H9 (cell line): Measurements from ENCODE around the gene MTA2. TPM values are rescaled to one million over a fixed set of nuclear protein-coding genes. Genes with fewer than 3 reads are reported as not detected.

Experiments
- DNase-seq: peaks from one replicate; pipeline ENCODE4 v3.0.0-alpha.2; 2017
- H2AFZ ChIP-seq: one replicate; pipeline ENCODE4 v1.6.1; 2013; ENCODE audit warnings: mild to moderate bottlenecking, low read length, control low read depth, moderate library complexity
- H2AK5ac ChIP-seq: 2 replicates; pipeline ENCODE4 v1.6.1; 2013; ENCODE audit warnings: low read length, control low read depth, mixed read lengths; ENCODE audit not compliant: insufficient read length
- H2BK120ac ChIP-seq: one replicate; pipeline ENCODE4 v1.6.1; 2013; ENCODE audit warnings: low read depth, mild to moderate bottlenecking, low read length, control low read depth, inconsistent platforms; ENCODE audit not compliant: poor library complexity, severe bottlenecking
- H2BK12ac ChIP-seq: 2 replicates; pipeline ENCODE4 v1.6.1; 2013; ENCODE audit warnings: low read length, control low read depth, mixed read lengths, low read depth; ENCODE audit not compliant: insufficient read length
- H2BK15ac ChIP-seq: 2 replicates; pipeline ENCODE4 v1.6.1; 2013; ENCODE audit warnings: low read depth, low read length, control low read depth
- H2BK20ac ChIP-seq: one replicate; pipeline ENCODE4 v1.6.1; 2013; ENCODE audit warnings: low read depth, mild to moderate bottlenecking, low read length, control low read depth, inconsistent platforms; ENCODE audit not compliant: poor library complexity, severe bottlenecking
- H2BK5ac ChIP-seq: 2 replicates; pipeline ENCODE4 v1.6.1; 2013; ENCODE audit warnings: low read length, control low read depth, mixed read lengths; ENCODE audit not compliant: insufficient read length
- H3K14ac ChIP-seq: 2 replicates; pipeline ENCODE4 v1.6.1; 2013; ENCODE audit warnings: low read length, control low read depth; ENCODE audit not compliant: insufficient read depth
- H3K18ac ChIP-seq: 2 replicates; pipeline ENCODE4 v1.6.1; 2013; ENCODE audit warnings: low read depth, mild to moderate bottlenecking, mixed read lengths, low read length, control low read depth; ENCODE audit not compliant: insufficient read length
- H3K23ac ChIP-seq: 2 replicates; pipeline ENCODE4 v1.6.1; 2013; ENCODE audit warnings: low read length, control low read depth, mixed read lengths, low read depth; ENCODE audit not compliant: insufficient read length
- H3K23me2 ChIP-seq: 2 replicates; pipeline ENCODE4 v1.6.1; 2013; ENCODE audit warnings: low read depth, mild to moderate bottlenecking, mixed read lengths, low read length, control low read depth; ENCODE audit not compliant: insufficient read length, poor library complexity, severe bottlenecking
- H3K27ac ChIP-seq: 2 replicates; pipeline ENCODE4 v1.5.1; 2013; ENCODE audit warnings: low read length, control low read depth, mixed read lengths, low read depth; ENCODE audit not compliant: insufficient read length
- H3K27me3 ChIP-seq: 2 replicates; pipeline ENCODE4 v1.6.1; 2013; ENCODE audit warnings: low read length, control low read depth, inconsistent platforms; ENCODE audit not compliant: insufficient read depth
- H3K4ac ChIP-seq: 2 replicates; pipeline ENCODE4 v1.6.1; 2013; ENCODE audit warnings: low read depth, mild to moderate bottlenecking, control low read depth, inconsistent platforms, low read length, moderate library complexity
- H3K4me1 ChIP-seq: 2 replicates; pipeline ENCODE4 v1.6.1; 2013; ENCODE audit warnings: low read length, control low read depth, inconsistent platforms; ENCODE audit not compliant: insufficient read depth
- H3K4me2 ChIP-seq: 2 replicates; pipeline ENCODE4 v1.6.1; 2013; ENCODE audit warnings: low read length, control low read depth, mixed read lengths; ENCODE audit not compliant: insufficient read length, insufficient read depth
- H3K56ac ChIP-seq: 2 replicates; pipeline ENCODE4 v1.6.1; 2013; ENCODE audit warnings: low read depth, mild to moderate bottlenecking, mixed read lengths, low read length, control low read depth; ENCODE audit not compliant: insufficient read length
- H3K79me1 ChIP-seq: 2 replicates; pipeline ENCODE4 v1.6.1; 2013; ENCODE audit warnings: low read depth, mild to moderate bottlenecking, moderate library complexity, low read length, control low read depth, inconsistent platforms; ENCODE audit not compliant: insufficient read depth, poor library complexity, severe bottlenecking
- H3K79me2 ChIP-seq: 2 replicates; pipeline ENCODE4 v1.6.1; 2013; ENCODE audit warnings: low read length, control low read depth, inconsistent platforms; ENCODE audit not compliant: insufficient read depth
- H3K9ac ChIP-seq: 2 replicates; pipeline ENCODE4 v1.6.1; 2013; ENCODE audit warnings: low read length, control low read depth, mixed read lengths; ENCODE audit not compliant: insufficient read length; ENCODE audit errors: extremely low read depth
- H3K9me3 ChIP-seq: one replicate; pipeline ENCODE4 v1.6.1; 2013; ENCODE audit warnings: low read depth, low read length, inconsistent platforms; ENCODE audit not compliant: control insufficient read depth
- H3T11ph ChIP-seq: one replicate; pipeline ENCODE4 v1.6.1; 2013; ENCODE audit warnings: mild to moderate bottlenecking, low read length, control low read depth, inconsistent platforms
- H4K20me1 ChIP-seq: one replicate; pipeline ENCODE4 v1.6.1; 2013; ENCODE audit not compliant: control insufficient read depth, insufficient read length, insufficient read depth
- H4K5ac ChIP-seq: 2 replicates; pipeline ENCODE4 v1.6.1; 2013; ENCODE audit warnings: low read depth, mild to moderate bottlenecking, mixed read lengths, low read length, control low read depth; ENCODE audit not compliant: insufficient read length
- H4K8ac ChIP-seq: replicated peaks from 2 replicates; pipeline ENCODE4 v1.6.1; 2013; ENCODE audit warnings: low read length, control low read depth, mixed read lengths, low read depth; ENCODE audit not compliant: insufficient read length
- H4K91ac ChIP-seq: 2 replicates; pipeline ENCODE4 v1.6.1; 2013; ENCODE audit warnings: low read depth, mild to moderate bottlenecking, moderate library complexity, mixed read lengths, low read length, control low read depth; ENCODE audit not compliant: insufficient read length
- H3K27ac Mint-ChIP-seq, 3 experiments: 2 replicates in 2 of 3; 3 replicates in 1 of 3; pipeline ENCODE4 v1.8.0; 2020 to 2021; ENCODE audit warnings: mixed read lengths in 3 of 3, mild to moderate bottlenecking in 1 of 3, moderate library complexity in 1 of 3
- H3K27me3 Mint-ChIP-seq: 2 replicates; pipeline ENCODE4 v1.8.0; 2021; ENCODE audit warnings: low read depth, mild to moderate bottlenecking, moderate library complexity, mixed read lengths
- H3K36me3 Mint-ChIP-seq, 3 experiments: 2 replicates in 2 of 3; 3 replicates in 1 of 3; pipeline ENCODE4 v1.8.0; 2020 to 2021; ENCODE audit warnings: low read depth in 3 of 3, mixed read lengths in 3 of 3; ENCODE audit not compliant: insufficient read depth in 1 of 3
- H3K4me1 Mint-ChIP-seq, 2 experiments: 2 replicates each; pipeline ENCODE4 v1.8.0; 2020; ENCODE audit warnings: mixed read lengths in 2 of 2
- H3K4me3 Mint-ChIP-seq, 2 experiments: 2 replicates in 1 of 2; 3 replicates in 1 of 2; pipeline ENCODE4 v1.8.0; 2020 to 2021; ENCODE audit warnings: mild to moderate bottlenecking in 2 of 2, mixed read lengths in 2 of 2, moderate library complexity in 1 of 2
- H3K9me3 Mint-ChIP-seq, 2 experiments: 2 replicates in 1 of 2; 3 replicates in 1 of 2; pipeline ENCODE4 v1.8.0; 2020; ENCODE audit warnings: mild to moderate bottlenecking in 2 of 2, mixed read lengths in 2 of 2, moderate library complexity in 1 of 2
- CTCF ChIP-seq: fragments of 200-600 bp; sonication (generic); conservative IDR thresholded peaks from 3 replicates; pipeline ENCODE4 v1.8.0; 2021; ENCODE audit warnings: antibody characterized with exemption, mild to moderate bottlenecking
- WGBS: extraction: QIAGEN DNeasy Blood & Tissue Kit; methylation state at CpG from one replicate; pipeline ENCODE4 v1.1.7; 2013; ENCODE audit warnings: missing lambda C conversion rate, low lambda C conversion rate, mixed read lengths; ENCODE audit not compliant: insufficient read length; ENCODE audit errors: extremely low coverage; 5-methylcytosine and 5-hydroxymethylcytosine counted together
- total RNA-seq: library from RNA; stranded (reverse); gene quantifications from 2 replicates; pipeline ENCODE4 v1.2.1, GENCODE V29; 2021

MTA2 gene
- total RNA-seq, 1 experiment from 2014 or later = 143 TPM

GRCh38 chr11:62580959-62581715 lies 20.5 kb downstream of the MTA2 start:
- Histone ChIP-seq H3K23ac (no peak overlapping the region), H3K27me3 (no peaks in the 10 kb centered on the region)
- H3K27ac Mint-ChIP-seq = peak overlapping the region in 1 of 3 experiments; percentile 1; a peak in 1 of 7 replicates

More at GRCh38 chr11:62580959-62581715, 20.5 kb downstream of the MTA2 start:
- Histone ChIP-seq H3K4ac (no peak overlapping the region), H4K8ac (no peak overlapping the region), H3K4me1 (no peaks in the 10 kb centered on the region), H3K56ac (no peak overlapping the region), H2AK5ac (no peak overlapping the region), H3K4me2 (no peak overlapping the region), H3K18ac (no peak overlapping the region), H3K9me3 (no peaks in the 10 kb centered on the region), H3K79me2 (no peaks in the 10 kb centered on the region), H4K20me1 (no peaks in the 10 kb centered on the region), H3K9ac (no peak overlapping the region), H2BK20ac (no peak overlapping the region), H3K27ac (no peak overlapping the region), H3K79me1 (peaks cover 3% of the 10 kb centered on the region), H2BK15ac (no peak overlapping the region), H3K14ac (no peak overlapping the region), H2BK12ac (no peak overlapping the region), H4K91ac (no peak overlapping the region), H2BK120ac (no peak overlapping the region), H2BK5ac (no peak overlapping the region), H3T11ph (no peak overlapping the region), H4K5ac (no peak overlapping the region), H2AFZ (no peak overlapping the region), H3K23me2 (no peaks in the 10 kb centered on the region)
- no peaks in the 10 kb centered on the region for H3K4me1 Mint-ChIP-seq
- WGBS = no CpG with 5 or more reads among the region's 18 CpGs
- no peaks in the 10 kb centered on the region for H3K9me3 Mint-ChIP-seq
- TF ChIP-seq CTCF = no peak
- H3K36me3 Mint-ChIP-seq = peaks cover 3 to 54% (median 50%) of the 10 kb centered on the region in 3 experiments; a peak in 6 of 7 replicates
- no peak for DNase-seq
- H3K27me3 Mint-ChIP-seq = no peaks in the 10 kb centered on the region
- no peak overlapping the region; a peak in 1 of 5 replicates for H3K4me3 Mint-ChIP-seq
